Glutamatergic neuron (in vitro differentiated cells): ENCODE measurements around the gene AARS2. TPM values are rescaled to one million over a fixed set of nuclear protein-coding genes. Genes with fewer than 3 reads are reported as not detected.

Experiments
- DNase-seq: peaks from one replicate; pipeline ENCODE4 v3.0.0; 2022
- H3K27ac Mint-ChIP-seq: one replicate; pipeline ENCODE4 v1.8.0; 2020; ENCODE audit warnings: mild to moderate bottlenecking, mixed read lengths, inconsistent platforms; ENCODE audit not compliant: unreplicated experiment
- H3K27me3 Mint-ChIP-seq: one replicate; pipeline ENCODE4 v1.8.0; 2020; ENCODE audit warnings: mild to moderate bottlenecking, moderate library complexity, mixed read lengths, inconsistent platforms; ENCODE audit not compliant: unreplicated experiment
- H3K36me3 Mint-ChIP-seq: one replicate; pipeline ENCODE4 v1.8.0; 2020; ENCODE audit warnings: mild to moderate bottlenecking, mixed read lengths, inconsistent platforms; ENCODE audit not compliant: unreplicated experiment
- H3K4me1 Mint-ChIP-seq: one replicate; pipeline ENCODE4 v1.8.0; 2020; ENCODE audit warnings: mild to moderate bottlenecking, low read depth, mixed read lengths, inconsistent platforms; ENCODE audit not compliant: unreplicated experiment
- H3K4me3 Mint-ChIP-seq: one replicate; pipeline ENCODE4 v1.8.0; 2020; ENCODE audit warnings: mild to moderate bottlenecking, mixed read lengths, inconsistent platforms; ENCODE audit not compliant: unreplicated experiment
- H3K9me3 Mint-ChIP-seq: one replicate; pipeline ENCODE4 v1.8.0; 2020; ENCODE audit warnings: mild to moderate bottlenecking, moderate library complexity, mixed read lengths, inconsistent platforms; ENCODE audit not compliant: unreplicated experiment
- total RNA-seq: library from RNA; stranded (reverse); fragmentation: NEBNext Ultra II Directional; extraction: Animal tissue kit (Norgen Biotek cat#: 25700); gene quantifications from one replicate; pipeline ENCODE4 v1.2.1, GENCODE V29; 2021; ENCODE audit not compliant: unreplicated experiment
- TF ChIP-seq, protein P1 (sequence below): fragments of 200-600 bp; sonication (generic); IDR thresholded peaks from one replicate; pipeline ENCODE4 v1.5.0; 2021; ENCODE audit not compliant: partially characterized antibody, unreplicated experiment

Gene AARS2
- total RNA-seq, 1 donor from 2014 or later: 41.7 TPM

DNA sequence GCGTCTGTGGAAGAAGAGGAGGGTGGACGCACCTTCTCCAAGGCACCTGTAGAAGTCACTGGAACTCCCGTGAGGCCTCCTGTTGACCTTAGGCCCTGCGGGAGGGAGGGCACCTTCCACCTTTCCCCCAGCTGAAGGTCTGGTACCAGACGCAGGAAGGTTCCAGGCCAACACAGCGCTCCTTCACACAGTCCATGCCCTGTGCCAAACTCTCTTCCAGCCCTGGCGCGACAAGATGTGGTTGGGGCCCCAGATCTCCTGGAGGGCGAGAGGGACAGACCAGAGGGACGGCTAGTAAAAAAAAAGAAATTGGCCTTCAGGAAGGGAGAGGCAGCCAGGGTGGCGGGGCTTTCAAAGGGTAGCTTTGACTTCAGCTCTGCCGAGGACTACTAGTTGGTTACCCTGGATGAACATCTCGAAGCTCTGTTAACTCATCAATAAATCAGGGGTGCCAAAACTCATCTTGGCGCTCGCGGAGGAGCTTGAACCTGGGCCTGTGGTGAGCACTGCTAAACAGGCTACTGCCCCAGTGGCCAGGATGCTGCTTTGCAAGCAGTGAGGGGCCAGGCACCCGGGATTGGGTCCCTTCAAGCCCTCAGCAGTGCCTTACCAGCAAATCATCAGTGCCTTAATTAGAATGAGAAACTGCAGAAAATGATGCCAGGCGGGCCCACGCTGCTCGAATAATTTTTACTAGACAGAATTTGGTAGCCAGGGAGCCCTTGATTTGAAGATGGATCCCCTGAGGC lies 14.9 kb downstream of the AARS2 start:
- no peak for DNase-seq
- Mint-ChIP-seq H3K27me3 (peaks cover 10% of the 10 kb centered on the region), H3K4me3 (peak overlapping the region; percentile 77), H3K4me1 (no peaks in the 10 kb centered on the region), H3K9me3 (peaks cover 7% of the 10 kb centered on the region), H3K36me3 (no peaks in the 10 kb centered on the region), H3K27ac (no peak overlapping the region)
- TF ChIP-seq, protein P1, sequence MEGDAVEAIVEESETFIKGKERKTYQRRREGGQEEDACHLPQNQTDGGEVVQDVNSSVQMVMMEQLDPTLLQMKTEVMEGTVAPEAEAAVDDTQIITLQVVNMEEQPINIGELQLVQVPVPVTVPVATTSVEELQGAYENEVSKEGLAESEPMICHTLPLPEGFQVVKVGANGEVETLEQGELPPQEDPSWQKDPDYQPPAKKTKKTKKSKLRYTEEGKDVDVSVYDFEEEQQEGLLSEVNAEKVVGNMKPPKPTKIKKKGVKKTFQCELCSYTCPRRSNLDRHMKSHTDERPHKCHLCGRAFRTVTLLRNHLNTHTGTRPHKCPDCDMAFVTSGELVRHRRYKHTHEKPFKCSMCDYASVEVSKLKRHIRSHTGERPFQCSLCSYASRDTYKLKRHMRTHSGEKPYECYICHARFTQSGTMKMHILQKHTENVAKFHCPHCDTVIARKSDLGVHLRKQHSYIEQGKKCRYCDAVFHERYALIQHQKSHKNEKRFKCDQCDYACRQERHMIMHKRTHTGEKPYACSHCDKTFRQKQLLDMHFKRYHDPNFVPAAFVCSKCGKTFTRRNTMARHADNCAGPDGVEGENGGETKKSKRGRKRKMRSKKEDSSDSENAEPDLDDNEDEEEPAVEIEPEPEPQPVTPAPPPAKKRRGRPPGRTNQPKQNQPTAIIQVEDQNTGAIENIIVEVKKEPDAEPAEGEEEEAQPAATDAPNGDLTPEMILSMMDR: no peak

DNA sequence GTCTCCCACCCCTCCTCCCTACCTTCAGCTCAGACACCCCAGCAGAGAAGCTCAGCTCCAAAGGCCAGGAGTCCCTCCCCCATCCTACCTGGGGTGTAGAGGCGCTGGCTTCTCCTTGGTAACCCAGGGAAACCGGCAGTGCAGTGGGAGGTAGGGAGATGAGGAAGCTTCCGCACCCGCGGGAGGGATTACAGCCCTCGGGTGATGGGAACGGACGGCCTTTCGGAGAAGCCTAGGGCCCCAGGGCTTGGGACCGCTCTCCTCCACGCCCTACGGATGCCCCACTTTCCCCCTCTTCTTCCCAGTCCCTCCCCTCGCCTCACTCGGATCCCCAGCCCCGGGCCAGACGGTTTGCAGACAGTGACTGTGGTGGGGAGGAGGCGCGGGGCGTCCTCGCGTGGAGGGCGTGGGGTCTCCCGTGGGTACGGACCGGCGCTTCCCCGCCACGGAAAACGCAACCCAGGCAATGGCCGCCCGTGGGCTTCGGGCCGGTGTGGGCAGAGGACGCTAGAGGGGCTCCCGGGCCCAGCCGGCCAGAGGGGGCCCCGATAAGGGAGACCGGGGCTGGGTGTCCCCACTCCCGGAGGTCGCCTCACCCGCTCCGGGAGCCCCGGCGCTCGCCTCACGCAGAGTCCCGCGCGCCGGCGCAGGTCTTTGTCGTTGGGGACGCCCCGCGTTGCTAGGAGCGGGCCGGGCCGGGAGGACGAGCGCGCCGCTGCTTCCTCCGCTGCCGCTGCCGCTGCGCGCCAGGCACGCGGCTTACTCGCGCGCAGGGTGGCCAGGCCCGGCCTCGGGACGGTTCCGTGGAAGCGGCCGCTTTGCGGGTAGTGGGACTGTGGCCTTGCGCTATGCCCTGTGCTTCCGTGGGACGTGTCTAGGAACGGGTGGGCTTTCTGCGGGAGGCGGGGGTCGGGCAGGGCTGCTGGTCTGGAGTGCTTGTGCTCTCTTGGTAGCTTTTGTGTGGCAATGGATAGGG lies 15.8 kb downstream of the AARS2 start:
- Mint-ChIP-seq H3K27me3 (peaks cover 13% of the 10 kb centered on the region), H3K27ac (no peak overlapping the region)

GRCh38 chr6:44294832-44295791 lies 18.0 kb downstream of the AARS2 start:
- DNase-seq: no peak
- TF ChIP-seq, protein P1: no peak
- Mint-ChIP-seq H3K9me3 (peaks cover 8% of the 10 kb centered on the region), H3K27me3 (peaks cover 14% of the 10 kb centered on the region), H3K4me3 (no peak overlapping the region), H3K4me1 (peaks cover under 1% of the 10 kb centered on the region), H3K27ac (no peak overlapping the region), H3K36me3 (no peaks in the 10 kb centered on the region)

More for the DNA sequence above, 15.8 kb downstream of the AARS2 start:
- Mint-ChIP-seq H3K9me3 (peaks cover 9% of the 10 kb centered on the region), H3K4me1 (no peaks in the 10 kb centered on the region), H3K36me3 (no peaks in the 10 kb centered on the region), H3K4me3 (peak overlapping the region; percentile 77)
- peak; percentile 81 for DNase-seq
- TF ChIP-seq, protein P1: no peak

DNA sequence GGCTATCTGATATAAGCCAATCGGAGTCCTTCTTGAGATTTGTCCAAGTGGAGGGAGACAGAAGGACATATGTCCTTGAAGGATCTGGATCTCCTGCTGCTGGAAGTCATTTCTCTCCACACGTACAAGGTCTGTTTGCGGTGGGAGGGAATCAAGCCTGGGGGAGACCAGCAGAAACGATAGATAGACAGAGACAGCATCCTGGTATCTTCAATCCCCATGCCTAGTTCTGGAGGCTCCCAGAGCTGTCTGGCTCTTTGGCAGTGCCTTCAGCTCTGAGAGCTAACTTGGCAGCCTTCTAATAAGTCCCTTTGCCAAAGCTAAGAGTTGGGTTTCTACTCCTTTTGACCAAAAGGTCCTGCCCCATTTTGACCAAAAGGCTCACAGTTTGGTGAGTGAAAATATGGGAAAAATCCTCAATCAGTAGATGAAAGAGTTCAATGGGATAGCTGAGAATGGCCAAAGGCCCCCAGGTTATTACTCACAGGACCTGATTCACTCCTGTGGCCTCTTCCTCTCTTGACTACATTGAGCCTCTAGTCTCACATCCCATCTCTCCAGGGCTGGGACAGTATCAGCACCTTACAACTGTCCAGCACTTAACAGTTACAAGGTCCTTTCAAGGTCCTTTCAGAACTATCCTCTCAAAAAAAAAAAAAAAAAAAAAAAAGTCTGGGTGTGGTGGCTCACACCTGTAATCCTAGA lies 20.3 kb downstream of the AARS2 start:
- Mint-ChIP-seq H3K27me3 (peaks cover 17% of the 10 kb centered on the region), H3K36me3 (peaks cover 2% of the 10 kb centered on the region), H3K9me3 (peaks cover 8% of the 10 kb centered on the region), H3K4me3 (no peak overlapping the region), H3K4me1 (peaks cover 4% of the 10 kb centered on the region), H3K27ac (no peak overlapping the region)
- no peak for DNase-seq
- TF ChIP-seq, protein P1: no peak
